Choroid plexus epithelial cell (primary cell): ENCODE results near the gene IL1RAP.

Experiments
- DNase-seq: peaks from one replicate; pipeline ENCODE4 v3.0.0-alpha.2; 2010; ENCODE audit warnings: low read depth
- H3K4me3 ChIP-seq: 2 replicates; pipeline ENCODE4 v1.5.1; 2011; ENCODE audit warnings: low read depth, mild to moderate bottlenecking, control low read depth, low read length, moderate library complexity
- CTCF ChIP-seq: conservative IDR thresholded peaks from 2 replicates; pipeline ENCODE4 v1.5.1; 2011; ENCODE audit warnings: low read depth, mild to moderate bottlenecking, control low read depth, inconsistent platforms, low read length, moderate library complexity

IL1RAP gene

DNA sequence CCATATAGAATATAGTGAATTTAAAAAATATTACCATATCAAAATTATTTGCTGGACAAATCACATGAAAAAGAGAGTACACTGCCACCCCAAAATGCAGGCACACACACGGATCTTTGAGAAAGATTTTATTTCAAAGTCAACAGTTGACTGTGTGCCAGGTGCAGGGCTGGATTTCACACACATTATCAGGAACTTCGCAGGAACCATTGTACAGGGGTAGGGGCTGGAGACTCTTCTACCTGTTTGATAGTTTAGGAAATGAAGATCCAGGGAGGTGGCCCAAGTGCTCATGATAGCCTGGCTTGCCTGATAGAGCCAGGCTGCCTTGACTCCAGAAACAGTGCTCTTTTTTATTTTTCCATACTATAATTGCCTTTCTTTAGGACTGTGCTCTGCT lies 54.2 kb downstream of the IL1RAP start:
- no peak overlapping the region for H3K4me3 ChIP-seq
- no peak for TF ChIP-seq CTCF
- no peak for DNase-seq

DNA sequence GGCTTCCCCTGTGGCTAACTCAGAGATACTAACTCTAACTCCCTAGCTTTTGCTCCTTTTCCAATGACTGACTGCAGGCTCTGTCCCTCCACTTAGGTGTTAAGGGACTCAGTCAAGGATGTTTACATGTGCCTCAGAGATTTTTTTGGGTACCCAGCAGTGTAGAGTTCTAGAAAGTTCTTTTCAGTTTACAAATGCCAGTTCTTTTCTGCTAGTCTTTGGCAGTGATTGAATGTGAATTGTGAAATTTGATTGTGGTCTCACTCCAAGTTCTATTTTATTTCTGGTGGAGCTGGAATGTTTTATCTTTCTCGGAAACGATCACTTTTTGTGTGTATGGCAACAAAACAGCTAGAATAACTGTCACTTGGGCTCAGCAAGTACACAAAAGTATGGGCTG lies 60.6 kb downstream of the IL1RAP start:
- no peak for TF ChIP-seq CTCF
- DNase-seq = no peak
- no peak overlapping the region for H3K4me3 ChIP-seq

GRCh38 chr3:190575437-190576185 lies 61.7 kb downstream of the IL1RAP start:
- no peak overlapping the region for H3K4me3 ChIP-seq
- DNase-seq = no peak
- no peak for TF ChIP-seq CTCF

GRCh38 chr3:190577225-190577624 lies 63.3 kb downstream of the IL1RAP start:
- DNase-seq = no peak
- no peak overlapping the region for H3K4me3 ChIP-seq
- TF ChIP-seq CTCF = no peak

DNA sequence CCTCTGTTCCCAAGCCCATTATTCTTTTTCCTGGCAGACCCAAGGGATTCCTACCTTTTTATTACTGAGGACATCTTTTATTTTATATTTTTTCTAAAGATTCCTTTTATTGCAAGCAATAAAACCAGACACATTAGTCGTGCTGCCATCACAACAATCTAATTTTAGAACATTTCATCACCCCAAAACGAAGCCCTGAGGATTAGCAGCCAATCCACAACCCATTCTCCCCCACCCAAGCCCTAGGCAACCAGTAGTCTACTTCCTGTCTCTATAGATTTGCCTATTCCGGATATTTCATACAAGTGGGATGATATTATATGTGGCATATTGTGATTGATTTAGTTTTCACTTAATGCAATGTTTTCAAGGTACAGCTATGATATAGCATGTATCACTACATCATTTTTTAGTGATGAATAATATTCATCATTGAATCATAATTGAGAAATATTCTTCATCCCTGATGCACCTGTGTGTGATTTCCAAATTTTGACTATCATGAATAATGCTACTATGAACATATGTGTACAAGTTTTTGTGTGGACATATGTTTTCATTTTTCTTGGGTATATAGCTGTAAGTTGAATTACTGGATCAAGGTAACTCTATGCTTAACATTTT lies 65.7 kb downstream of the IL1RAP start:
- H3K4me3 ChIP-seq = no peak overlapping the region
- TF ChIP-seq CTCF = no peak
- DNase-seq = no peak

GRCh38 chr3:190580417-190580816 lies 66.5 kb downstream of the IL1RAP start:
- TF ChIP-seq CTCF = no peak
- DNase-seq = no peak
- H3K4me3 ChIP-seq = no peak overlapping the region

- peak; percentile 24 for DNase-seq
- H3K4me3 ChIP-seq = no peak overlapping the region
- no peak for TF ChIP-seq CTCF
These were observed 67.2 kb downstream of the IL1RAP start for GRCh38 chr3:190581041-190581541.
